ENCODE measurements around the gene COX4I1. TPM values are rescaled to one million over a fixed set of nuclear protein-coding genes. Genes with fewer than 3 reads are reported as not detected.

The COX4I1 gene
- total and polyA plus RNA-seq, 2 of the 8 experiments (the other 6 are each of a cell fraction or from before 2014, with no cell fraction given): 507 to 707 TPM

- no peak for TF ChIP-seq CHD7 (IDR thresholded peaks at IDR 0.05; ENCODE audit: insufficient replicate concordance, low read length)
- no peak for TF ChIP-seq BRCA1 (IDR thresholded peaks at IDR 0.05; ENCODE audit: low read depth, low read length)
- TF ChIP-seq PHF8 (conservative IDR thresholded peaks at IDR 0.05; ENCODE audit: low read depth, low read length): no peak
- TF ChIP-seq ASH2L (IDR thresholded peaks at IDR 0.05; ENCODE audit: low read length): no peak
- TF ChIP-seq CREB1 (IDR thresholded peaks at IDR 0.05): no peak
- TF ChIP-seq RAD21 (IDR thresholded peaks at IDR 0.05 in 1 of 2, conservative IDR thresholded peaks at IDR 0.05 in 1 of 2; ENCODE audit: low read depth in 2 of 2, low read length in 2 of 2): no peak
- TF ChIP-seq KDM4A (IDR thresholded peaks at IDR 0.05; ENCODE audit: low read depth, low read length, severe bottlenecking): no peak
- TF ChIP-seq SIX5 (IDR thresholded peaks at IDR 0.05; ENCODE audit: low read depth, low read length): no peak
- TF ChIP-seq ZNF274 (IDR thresholded peaks at IDR 0.05; ENCODE audit: borderline replicate concordance, extremely low read depth, low read length): no peak
These were observed 54.4 kb downstream of the COX4I1 start (continued) for GRCh38 chr16:85853547-85854545.
